ENCODE measurements around the gene BCL2L15. TPM values are rescaled to one million over a fixed set of nuclear protein-coding genes. Genes with fewer than 3 reads are reported as not detected.

Gene BCL2L15
- polyA plus RNA-seq, 1 experiment = 0.02 TPM

DNA sequence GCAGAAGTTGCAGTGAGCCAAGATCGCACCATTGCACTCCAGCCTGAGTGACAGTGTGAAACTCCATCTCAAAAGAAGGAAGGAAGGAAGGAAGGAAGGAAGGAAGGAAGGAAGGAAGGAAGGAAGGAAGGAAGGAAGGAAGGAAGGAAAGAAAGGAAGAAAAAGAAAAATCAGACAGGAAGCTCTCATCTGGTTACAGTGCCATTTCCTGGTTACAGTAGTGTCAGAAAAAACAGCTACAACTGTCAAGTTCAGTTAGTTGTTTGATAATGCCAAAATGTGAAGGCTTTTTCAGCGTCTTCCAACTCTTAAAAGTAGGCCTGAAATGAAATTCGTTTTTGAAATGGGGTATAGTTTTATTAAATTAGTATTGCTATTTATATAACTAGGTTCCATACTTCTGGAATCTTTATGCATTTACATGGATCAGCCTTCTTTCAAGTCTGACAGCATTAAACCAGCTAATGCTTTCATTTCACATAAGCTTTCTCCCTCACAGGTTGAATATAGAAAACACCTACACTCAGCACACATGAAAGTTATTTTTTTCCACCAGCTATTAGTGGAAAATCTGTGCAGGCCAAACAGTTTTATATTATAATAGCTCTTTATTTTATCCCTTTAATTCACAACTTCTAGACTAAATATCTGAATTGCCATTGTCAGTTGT is 37.1 kb downstream of the BCL2L15 start:
- Histone ChIP-seq H3K27me3 (ENCODE audit: control insufficient read depth, insufficient read depth, low read length) (no peaks in the 10 kb centered on the region), H3K36me3 (ENCODE audit: control insufficient read depth, insufficient read depth, low read length) (no peaks in the 10 kb centered on the region), H3K4me3 (ENCODE audit: low read depth, low read length) (no peak overlapping the region)
- TF ChIP-seq, protein P1, sequence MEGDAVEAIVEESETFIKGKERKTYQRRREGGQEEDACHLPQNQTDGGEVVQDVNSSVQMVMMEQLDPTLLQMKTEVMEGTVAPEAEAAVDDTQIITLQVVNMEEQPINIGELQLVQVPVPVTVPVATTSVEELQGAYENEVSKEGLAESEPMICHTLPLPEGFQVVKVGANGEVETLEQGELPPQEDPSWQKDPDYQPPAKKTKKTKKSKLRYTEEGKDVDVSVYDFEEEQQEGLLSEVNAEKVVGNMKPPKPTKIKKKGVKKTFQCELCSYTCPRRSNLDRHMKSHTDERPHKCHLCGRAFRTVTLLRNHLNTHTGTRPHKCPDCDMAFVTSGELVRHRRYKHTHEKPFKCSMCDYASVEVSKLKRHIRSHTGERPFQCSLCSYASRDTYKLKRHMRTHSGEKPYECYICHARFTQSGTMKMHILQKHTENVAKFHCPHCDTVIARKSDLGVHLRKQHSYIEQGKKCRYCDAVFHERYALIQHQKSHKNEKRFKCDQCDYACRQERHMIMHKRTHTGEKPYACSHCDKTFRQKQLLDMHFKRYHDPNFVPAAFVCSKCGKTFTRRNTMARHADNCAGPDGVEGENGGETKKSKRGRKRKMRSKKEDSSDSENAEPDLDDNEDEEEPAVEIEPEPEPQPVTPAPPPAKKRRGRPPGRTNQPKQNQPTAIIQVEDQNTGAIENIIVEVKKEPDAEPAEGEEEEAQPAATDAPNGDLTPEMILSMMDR (IDR thresholded peaks at IDR 0.05; ENCODE audit: insufficient read depth, low read depth, low read length) = no peak
- ChIA-PET POLR2A (no interaction called here), CTCF (no interaction called here)
- DNase-seq (ENCODE audit: low read depth) = no peak

DNA sequence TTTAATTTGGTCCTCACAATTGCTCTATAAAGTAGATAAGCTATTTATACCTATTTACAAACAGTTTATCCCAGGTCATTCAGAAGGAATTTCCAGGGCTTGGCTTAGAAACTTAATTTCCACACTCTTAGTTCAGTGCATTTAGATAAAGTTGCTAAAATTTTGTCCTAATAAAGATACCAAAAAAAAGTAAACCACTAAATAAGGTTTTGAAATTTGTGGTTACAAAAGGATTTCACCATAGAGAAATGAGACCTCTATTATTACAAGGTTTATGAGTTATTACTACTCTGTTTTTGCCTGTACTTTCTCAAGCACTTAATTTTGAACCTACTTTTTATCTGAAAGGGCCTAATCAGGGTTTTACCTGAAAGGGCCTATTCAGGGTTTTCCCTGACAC is 38.3 kb downstream of the BCL2L15 start:
- no peak overlapping the region for H3K4me3 ChIP-seq (ENCODE audit: low read depth, low read length)
- no peak for DNase-seq (ENCODE audit: low read depth)
- POLR2A ChIA-PET = no interaction called here
- H3K36me3 ChIP-seq (ENCODE audit: control insufficient read depth, insufficient read depth, low read length) = no peaks in the 10 kb centered on the region
- H3K27me3 ChIP-seq (ENCODE audit: control insufficient read depth, insufficient read depth, low read length) = no peaks in the 10 kb centered on the region
- CTCF ChIA-PET = no interaction called here
- TF ChIP-seq, protein P1 (IDR thresholded peaks at IDR 0.05; ENCODE audit: insufficient read depth, low read depth, low read length) = no peak

DNA sequence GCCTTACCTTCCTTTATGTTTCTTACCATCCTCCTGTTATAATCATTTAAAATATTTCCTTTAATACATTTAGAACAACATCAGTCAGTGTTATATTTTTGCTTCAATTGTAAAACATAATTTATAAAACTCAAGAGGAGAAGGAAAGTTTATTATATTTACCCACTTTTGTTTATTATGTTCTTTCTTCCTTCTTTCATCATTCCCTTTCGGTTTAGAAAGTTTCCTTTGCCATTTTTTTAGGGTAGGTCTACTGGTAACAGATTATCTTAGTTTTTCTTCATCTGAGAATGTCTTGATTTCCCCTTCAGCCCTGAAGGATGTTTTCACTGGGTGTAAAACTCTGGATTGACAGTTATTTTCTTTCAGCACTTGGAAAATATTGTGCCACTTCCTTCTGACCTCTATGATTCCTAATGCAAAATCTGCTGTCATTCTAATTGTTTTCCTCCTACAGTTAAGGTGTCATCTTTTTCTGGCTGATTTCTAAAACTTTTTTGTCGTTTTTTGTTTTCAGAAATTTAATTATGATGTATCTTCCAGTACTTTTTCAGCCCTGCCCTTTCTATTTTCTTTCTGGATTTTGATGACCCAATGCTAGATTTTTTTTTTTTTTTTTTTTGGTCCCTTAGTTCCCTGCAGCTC is 40.9 kb downstream of the BCL2L15 start:
- no peaks in the 10 kb centered on the region for H3K27me3 ChIP-seq (ENCODE audit: control insufficient read depth, insufficient read depth, low read length)
- TF ChIP-seq, protein P1 (IDR thresholded peaks at IDR 0.05; ENCODE audit: insufficient read depth, low read depth, low read length) = no peak
- no peak overlapping the region for H3K4me3 ChIP-seq (ENCODE audit: low read depth, low read length)
- no peaks in the 10 kb centered on the region for H3K36me3 ChIP-seq (ENCODE audit: control insufficient read depth, insufficient read depth, low read length)
- ChIA-PET POLR2A (no interaction called here), CTCF (no interaction called here)
- DNase-seq (ENCODE audit: low read depth) = no peak

DNA sequence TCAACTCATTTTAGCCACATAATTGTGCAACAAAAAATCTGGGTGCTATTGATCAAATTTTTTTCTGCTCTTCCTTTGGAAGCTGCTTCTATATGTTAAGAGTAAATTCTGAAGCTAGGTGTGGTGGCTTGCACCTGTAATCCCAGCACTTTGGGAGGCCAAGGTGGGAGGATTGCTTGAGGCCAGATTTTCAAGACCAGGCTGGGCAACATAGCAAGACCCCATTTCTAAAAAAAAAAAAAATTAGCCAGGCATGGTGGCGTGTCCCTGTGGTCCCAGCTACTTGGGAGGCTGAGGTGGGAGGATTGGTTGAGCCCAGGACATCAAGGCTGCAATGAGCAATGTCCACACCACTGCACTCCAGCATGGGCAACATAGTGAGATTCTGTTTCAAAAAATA is 50.8 kb downstream of the BCL2L15 start:
- no peak overlapping the region for H3K4me3 ChIP-seq (ENCODE audit: low read depth, low read length)
- ChIA-PET POLR2A (no interaction called here), CTCF (interaction anchor here (0.6 to 3.6 kb wide), 12 partner anchors 14 to 446 kb away, joined by 3 to 26 read pairs (median 5); partner anchors contain the start of genes AP4B1, DCLRE1B and HIPK1)
- no peaks in the 10 kb centered on the region for H3K27me3 ChIP-seq (ENCODE audit: control insufficient read depth, insufficient read depth, low read length)
- DNase-seq (ENCODE audit: low read depth) = no peak
- TF ChIP-seq, protein P1 (IDR thresholded peaks at IDR 0.05; ENCODE audit: insufficient read depth, low read depth, low read length) = no peak
- H3K36me3 ChIP-seq (ENCODE audit: control insufficient read depth, insufficient read depth, low read length) = no peaks in the 10 kb centered on the region

DNA sequence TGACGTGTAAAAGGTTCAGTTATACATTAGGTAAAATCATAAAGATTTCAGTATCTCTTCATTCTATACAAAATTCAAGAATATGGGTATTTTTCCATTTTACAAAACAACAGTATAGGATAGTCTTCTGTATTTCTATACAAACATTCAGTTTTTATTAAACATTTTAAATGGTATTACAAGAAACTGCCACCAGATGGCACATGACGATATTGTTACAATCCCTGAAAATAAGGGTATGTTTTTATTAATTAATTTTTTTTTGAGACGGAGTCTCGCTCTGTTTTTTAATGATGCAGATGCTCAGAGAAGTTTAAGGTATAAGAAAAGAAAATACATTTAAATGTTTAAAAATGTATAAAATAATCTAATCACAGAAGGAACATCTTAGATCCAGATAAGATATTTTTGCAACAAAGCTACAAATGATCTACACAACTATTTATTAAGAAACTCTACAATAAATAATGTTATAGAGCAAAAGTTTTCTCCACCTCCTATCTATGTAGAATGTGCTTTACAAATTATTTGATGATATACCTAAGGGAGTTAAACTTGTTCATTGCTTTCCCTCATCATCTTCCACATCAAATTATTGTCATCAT is 51.6 kb downstream of the BCL2L15 start:
- POLR2A ChIA-PET = no interaction called here
- no peak overlapping the region for H3K4me3 ChIP-seq (ENCODE audit: low read depth, low read length)
- no peaks in the 10 kb centered on the region for H3K36me3 ChIP-seq (ENCODE audit: control insufficient read depth, insufficient read depth, low read length)
- TF ChIP-seq, protein P1 (IDR thresholded peaks at IDR 0.05; ENCODE audit: insufficient read depth, low read depth, low read length) = peak; percentile 36; the same call in 1 of the 2 replicates
- CTCF ChIA-PET = interaction anchor here (1.0 to 3.6 kb wide), 11 partner anchors 16 to 447 kb away, joined by 3 to 26 read pairs (median 5); partner anchors contain the start of genes AP4B1, DCLRE1B and HIPK1
- no peaks in the 10 kb centered on the region for H3K27me3 ChIP-seq (ENCODE audit: control insufficient read depth, insufficient read depth, low read length)
- DNase-seq (ENCODE audit: low read depth) = no peak

All from BJ (cell line).